ENCODE results near the gene PHIP. TPM values are rescaled to one million over a fixed set of nuclear protein-coding genes. Genes with fewer than 3 reads are reported as not detected.
A peak's percentile ranks its signal among the peaks of the same experiment; 100 is the strongest.
"Not testable (repeated sequence)": the region's sequence is repeated elsewhere in the genome, so short reads cannot be mapped to it uniquely, and the experiment has no call there.

The PHIP gene
- total RNA-seq, 4 donors from 2014 or later: 24.9 to 44.2 (median 32.9) TPM

GRCh38 chr6:78909391-78909790, 168.7 kb downstream of the PHIP start:
- H3K27ac ChIP-seq: no peak overlapping the region

DNA sequence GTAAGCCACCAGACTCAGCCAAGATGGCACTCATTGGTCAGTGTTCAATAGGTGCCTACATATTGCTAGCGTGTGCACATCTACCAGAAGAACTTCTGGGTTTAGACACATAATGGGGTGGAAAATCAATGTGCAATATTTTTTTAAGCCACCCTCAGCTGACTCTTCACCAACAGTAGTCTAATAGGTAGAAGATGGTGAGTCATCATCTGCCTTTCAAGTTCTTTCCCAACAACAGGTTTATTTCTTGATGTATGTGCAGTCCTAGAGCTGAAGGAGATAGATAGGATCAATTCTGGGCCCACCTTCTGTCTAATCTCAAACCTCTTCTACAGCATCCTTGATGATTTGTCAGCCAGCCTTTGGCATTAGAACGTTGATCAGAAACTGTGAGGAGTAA, 169.4 kb downstream of the PHIP start:
- ATAC-seq: no peak
- WGBS, 2 donors (ENCODE audit: low coverage in 1 of 2): 67 to 70% methylated on average over 1 of the region's 2 CpGs

More at GRCh38 chr6:78909391-78909790, 168.7 kb downstream of the PHIP start:
- WGBS, 2 donors (ENCODE audit: low coverage in 1 of 2): 41 to 69% methylated on average over 3 of the region's 3 CpGs
- H3K36me3 ChIP-seq: peaks cover 0 to under 1% of the 10 kb centered on the region in 2 donors
- no peak overlapping the region for H3K4me3 ChIP-seq
- H3K27me3 ChIP-seq: no peaks in the 10 kb centered on the region
- H3K9me3 ChIP-seq: no peaks in the 10 kb centered on the region
- ATAC-seq: peak; percentile 34
- no peak for TF ChIP-seq EP300 (IDR thresholded peaks at IDR 0.05)
- TF ChIP-seq POLR2AphosphoS5 (IDR thresholded peaks at IDR 0.05): no peak
- TF ChIP-seq CTCF (IDR thresholded peaks at IDR 0.05): no peak
- TF ChIP-seq POLR2A (IDR thresholded peaks at IDR 0.05): no peak
- H3K4me1 ChIP-seq: peaks cover 0 to 14% (median 0%) of the 10 kb centered on the region in 3 donors

GRCh38 chr6:78896227-78896626, 181.8 kb downstream of the PHIP start:
- Histone ChIP-seq H3K4me1 (no peaks in the 10 kb centered on the region), H3K27ac (no peak overlapping the region), H3K27me3 (no peaks in the 10 kb centered on the region), H3K4me3 (no peak overlapping the region), H3K36me3 (peaks cover 0 to 9% of the 10 kb centered on the region in 2 donors), H3K9me3 (no peaks in the 10 kb centered on the region)
- TF ChIP-seq POLR2A (IDR thresholded peaks at IDR 0.05) (no peak), EP300 (IDR thresholded peaks at IDR 0.05) (no peak), CTCF (IDR thresholded peaks at IDR 0.05) (no peak), POLR2AphosphoS5 (IDR thresholded peaks at IDR 0.05) (no peak)
- ATAC-seq: no peak
- 86 to 90% methylated on average over 1 to 2 of the region's 2 CpGs for WGBS, 2 donors (ENCODE audit: low coverage in 1 of 2)

More for the DNA sequence above, 169.4 kb downstream of the PHIP start:
- TF ChIP-seq POLR2A (IDR thresholded peaks at IDR 0.05) (no peak), POLR2AphosphoS5 (IDR thresholded peaks at IDR 0.05) (no peak)
- Histone ChIP-seq H3K27ac (no peak overlapping the region), H3K4me1 (peaks cover 0 to 14% (median 0%) of the 10 kb centered on the region in 3 donors), H3K36me3 (peaks cover 0 to 6% of the 10 kb centered on the region in 2 donors), H3K4me3 (no peak overlapping the region), H3K27me3 (no peaks in the 10 kb centered on the region), H3K9me3 (no peaks in the 10 kb centered on the region)

- not testable (repeated sequence) for H3K9me3 ChIP-seq, ATAC-seq, H3K27me3 ChIP-seq, H3K4me1 ChIP-seq, H3K4me3 ChIP-seq, H3K27ac ChIP-seq, H3K36me3 ChIP-seq
- 92 to 100% methylated on average over 4 to 5 of the region's 5 CpGs for WGBS, 2 donors (ENCODE audit: low coverage in 1 of 2)
Observed at GRCh38 chr6:78889901-78890300, 188.2 kb downstream of the PHIP start.

Other genes with a start within 250 kb of the PHIP start
- gene IRAK1BP1, start 210.7 kb downstream of the PHIP start, total RNA-seq: 1 to 10 TPM; 3.1 to 6.1 (median 5.3) TPM
- gene HMGN3, start 156.4 kb upstream of the PHIP start, total RNA-seq: 10 to 100 TPM; 41.4 to 97.9 (median 61.4) TPM

All from gastroesophageal sphincter (tissue), 4 donors.